NCI-H1694 treated with DMSO at 0.1 percent for 48 hours (cell line): Measurements from ENCODE around the gene PTPRO.

Source experiments
- DNase-seq: peaks from one replicate; lab custom pipeline; 2025; lab: John Stamatoyannopoulos, UW

PTPRO gene

DNA sequence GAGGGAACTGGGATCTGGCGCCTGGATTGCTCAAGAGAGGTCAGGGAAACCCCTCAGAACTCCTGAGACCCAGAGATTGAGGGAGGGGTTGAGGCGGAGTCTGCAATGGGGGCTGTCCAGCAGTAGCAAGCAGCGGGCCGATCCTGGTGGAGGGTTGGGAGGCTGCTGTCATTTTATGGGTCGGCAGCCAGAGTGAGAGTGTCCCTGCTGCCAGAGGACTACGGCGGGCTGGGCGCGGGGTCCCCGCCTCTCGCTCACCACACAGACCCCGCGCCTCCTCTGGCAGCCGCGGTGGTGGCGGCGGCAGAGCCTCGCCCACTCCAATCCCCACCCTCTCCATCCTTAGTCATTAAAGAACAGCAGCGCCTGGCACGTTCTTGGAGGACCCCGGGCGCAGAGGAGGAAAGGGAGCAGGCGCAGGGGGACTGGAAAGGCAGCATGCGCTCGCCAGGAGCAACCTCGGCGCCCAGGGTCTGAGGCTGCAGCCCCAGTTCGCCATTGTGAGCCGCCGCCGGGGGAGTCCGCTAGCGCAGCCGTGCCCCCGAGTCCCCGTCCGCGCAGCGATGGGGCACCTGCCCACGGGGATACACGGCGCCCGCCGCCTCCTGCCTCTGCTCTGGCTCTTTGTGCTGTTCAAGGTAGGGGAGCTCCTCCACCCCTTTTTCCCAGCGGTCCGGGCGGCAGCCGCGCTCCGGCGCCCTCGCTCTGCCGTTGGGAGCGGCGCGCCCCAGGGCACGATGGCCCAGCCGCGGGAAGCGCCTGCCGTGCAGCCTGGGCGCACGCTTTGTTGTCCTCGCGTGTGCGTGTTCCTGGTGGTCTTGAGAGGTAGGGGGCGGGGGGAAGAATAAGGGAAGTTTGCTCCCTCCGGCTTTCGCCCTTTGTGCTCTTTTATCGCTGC, at the start of gene PTPRO:
PTPRO (plus strand) TSS at position 345 of the 898 bp plus-strand sequence.
- DNase-seq, result peak; percentile 20

DNA sequence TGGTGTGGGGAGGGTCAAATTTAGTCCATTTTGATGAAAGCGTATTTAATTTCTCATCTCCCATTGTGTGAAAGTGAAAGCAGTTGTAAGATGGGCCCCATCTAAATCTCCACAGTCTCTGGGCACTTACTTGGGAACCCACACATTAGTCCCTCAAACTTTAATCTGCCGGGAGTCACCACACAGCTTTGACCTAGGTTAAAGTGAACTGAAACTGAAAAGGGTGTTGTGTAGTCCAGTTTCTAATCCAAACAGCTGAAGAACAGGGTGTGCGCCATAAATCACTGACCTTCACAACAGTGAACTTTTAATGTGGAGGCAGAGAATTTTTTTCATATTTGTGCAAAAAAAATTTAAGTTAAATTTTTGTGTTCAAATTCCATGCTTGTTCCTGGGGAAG, 48.4 kb upstream of the PTPRO start:
- no peak for DNase-seq

GRCh38 chr12:15274561-15274967, 47.7 kb upstream of the PTPRO start:
- no peak for DNase-seq

DNA sequence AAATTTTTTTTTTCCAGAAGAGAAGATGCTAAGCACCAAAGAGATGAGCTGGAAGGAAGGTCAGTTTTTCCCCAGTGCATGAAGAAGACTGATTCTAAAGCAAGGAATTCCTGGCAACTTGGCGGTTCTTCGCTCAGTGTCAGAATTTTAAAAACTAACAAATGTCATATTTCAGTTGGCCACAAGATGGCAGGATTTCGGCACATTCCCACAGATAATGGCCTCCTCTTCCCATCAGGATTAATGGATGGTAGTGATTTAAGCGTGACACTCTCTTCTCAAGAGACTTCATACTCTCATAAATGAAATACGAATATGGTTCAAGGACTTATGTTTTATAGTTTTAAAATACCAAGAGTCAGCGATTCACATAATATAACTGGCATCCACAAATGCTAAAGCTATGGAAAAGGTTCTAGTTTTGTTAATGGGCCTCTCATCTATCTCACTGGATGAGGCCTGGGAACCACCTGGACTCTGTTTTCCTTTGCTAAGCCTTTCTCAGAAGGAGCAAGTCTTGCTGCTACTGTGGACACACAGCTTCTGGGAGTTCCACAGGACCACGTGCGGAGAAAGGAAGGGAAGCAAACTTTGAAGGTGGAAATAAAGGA, 46.1 kb upstream of the PTPRO start:
- DNase-seq, result peak; percentile 48

- no peak for DNase-seq
These were observed 43.3 kb upstream of the PTPRO start for GRCh38 chr12:15278816-15279658.

DNA sequence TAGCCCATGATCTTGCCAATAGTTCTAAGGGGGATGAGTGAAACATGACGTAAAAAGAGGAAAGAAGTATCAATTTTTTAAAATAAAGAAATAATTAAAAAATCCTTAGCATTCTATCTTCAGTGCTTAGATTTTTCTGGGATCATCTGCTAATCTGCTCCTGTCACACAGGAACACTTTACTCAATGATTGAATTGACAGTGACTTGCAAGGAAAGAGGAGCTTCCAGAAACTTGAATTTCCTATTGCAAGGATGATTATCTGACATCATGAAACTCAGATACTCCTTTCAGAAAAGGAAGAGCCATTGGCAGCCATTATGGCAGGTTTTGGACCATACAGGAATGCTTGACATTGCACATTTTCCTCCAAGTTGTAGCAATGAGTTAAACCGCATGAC, 41.4 kb upstream of the PTPRO start:
- no peak for DNase-seq

GRCh38 chr12:15289192-15289591, 33.1 kb upstream of the PTPRO start:
- DNase-seq, result no peak

- no peak for DNase-seq
These were observed 28.6 kb upstream of the PTPRO start for GRCh38 chr12:15293731-15294130.

DNA sequence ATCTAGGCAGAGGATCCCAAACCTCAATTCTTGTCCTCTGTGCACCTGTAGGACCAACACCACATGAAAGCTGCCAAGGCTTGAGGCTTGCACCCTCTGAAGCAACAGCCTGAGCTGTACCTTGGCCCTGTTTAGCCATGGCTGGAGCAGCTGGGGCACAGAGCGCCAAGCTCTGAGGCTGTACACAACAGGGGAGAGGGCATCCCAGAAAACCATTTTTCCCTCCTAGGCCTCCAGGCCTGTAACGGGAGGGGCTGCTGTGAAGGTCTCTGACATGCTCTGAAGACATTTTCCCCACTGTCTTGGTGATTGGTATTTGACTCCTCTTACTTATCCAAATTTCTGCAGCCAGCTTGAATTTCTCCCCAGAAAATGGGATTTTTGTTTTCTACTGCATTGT, 22.4 kb upstream of the PTPRO start:
- DNase-seq, result no peak

- no peak for DNase-seq
These were observed 18.0 kb upstream of the PTPRO start for GRCh38 chr12:15304296-15304695.

GRCh38 chr12:15306605-15307004, 15.7 kb upstream of the PTPRO start:
- DNase-seq, result no peak

GRCh38 chr12:15307079-15307478, 15.2 kb upstream of the PTPRO start:
- DNase-seq, result no peak

GRCh38 chr12:15318841-15319240, 3.5 kb upstream of the PTPRO start:
- no peak for DNase-seq

- DNase-seq, result no peak
These were observed 1.4 kb upstream of the PTPRO start for GRCh38 chr12:15320881-15321280.

DNA sequence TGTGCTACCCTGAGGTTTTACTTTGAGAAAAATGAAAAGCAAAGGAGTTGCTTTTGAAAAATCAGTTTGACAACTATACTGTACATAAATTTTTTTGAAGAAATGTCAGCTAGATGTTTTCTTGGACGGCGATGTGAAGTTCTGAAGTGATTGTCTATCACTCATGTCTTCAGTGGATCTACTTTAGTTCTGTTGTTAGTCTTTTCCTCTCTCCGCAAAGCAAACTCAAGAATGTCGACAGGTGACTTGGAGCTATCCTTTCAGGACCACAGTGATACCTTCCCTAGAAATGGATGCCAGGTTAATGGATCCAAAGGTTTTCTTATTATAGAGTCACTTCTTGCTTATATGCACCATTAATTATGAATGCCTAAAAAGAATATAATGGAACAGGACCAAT, 1.2 kb downstream of the PTPRO start:
- DNase-seq, result no peak

GRCh38 chr12:15329891-15330290, 7.6 kb downstream of the PTPRO start:
- no peak for DNase-seq

DNA sequence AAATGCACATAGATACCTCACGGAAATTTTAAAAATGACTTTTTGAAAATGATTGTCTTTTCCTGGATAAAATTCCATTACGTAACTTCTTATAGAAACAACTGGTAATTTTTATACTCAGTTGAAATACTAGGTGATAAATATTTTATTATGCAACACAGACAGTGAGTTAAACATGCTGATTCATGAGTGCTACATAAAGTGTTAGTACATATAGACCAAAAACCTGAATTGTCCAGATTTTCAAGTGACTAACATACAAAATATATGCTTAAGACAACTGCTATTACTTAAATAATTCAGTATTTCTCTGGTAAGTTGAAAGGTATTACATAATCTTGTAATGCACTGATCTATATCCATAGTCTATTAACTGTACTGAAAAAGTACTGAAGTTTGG, 11.9 kb downstream of the PTPRO start:
- DNase-seq, result no peak

GRCh38 chr12:15335959-15336358, 13.7 kb downstream of the PTPRO start:
- no peak for DNase-seq

GRCh38 chr12:15336768-15337553, 14.7 kb downstream of the PTPRO start:
- DNase-seq, result no peak

GRCh38 chr12:15341371-15341770, 19.1 kb downstream of the PTPRO start:
- DNase-seq, result no peak

DNA sequence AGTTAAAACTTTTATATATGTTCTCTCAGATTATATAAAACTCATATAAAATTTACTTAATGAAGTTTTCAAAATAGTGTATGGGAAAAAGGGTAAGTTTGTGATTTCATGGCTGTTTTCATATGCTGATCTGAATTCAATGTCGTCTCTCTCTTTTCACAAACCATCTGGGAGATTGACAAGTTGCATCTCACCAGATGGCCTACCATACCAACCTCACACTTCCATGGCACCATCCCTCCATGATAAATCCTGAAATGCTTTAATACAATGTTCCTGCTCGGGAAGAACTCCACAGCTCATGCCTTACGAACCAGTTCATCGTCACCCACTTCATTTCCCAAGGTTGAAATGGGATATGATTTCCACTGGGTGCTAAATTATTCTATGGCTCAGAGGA, 22.3 kb downstream of the PTPRO start:
- DNase-seq, result no peak

GRCh38 chr12:15346488-15346887, 24.2 kb downstream of the PTPRO start:
- DNase-seq, result no peak
